22Rv1 (cell line): ENCODE data around the gene SH3BP5.

ENCODE experiments used
- ZFX ChIP-seq: fragments of 450-650 bp; IDR thresholded peaks from 2 replicates; pipeline ENCODE4 v1.6.1; 2017; ENCODE audit warnings: antibody characterized with exemption, borderline replicate concordance
- TF ChIP-seq, protein P1 (sequence below): fragments of 450-650 bp; IDR thresholded peaks from 2 replicates; pipeline ENCODE4 v1.5.1; 2017; ENCODE audit warnings: mild to moderate bottlenecking

DNA sequence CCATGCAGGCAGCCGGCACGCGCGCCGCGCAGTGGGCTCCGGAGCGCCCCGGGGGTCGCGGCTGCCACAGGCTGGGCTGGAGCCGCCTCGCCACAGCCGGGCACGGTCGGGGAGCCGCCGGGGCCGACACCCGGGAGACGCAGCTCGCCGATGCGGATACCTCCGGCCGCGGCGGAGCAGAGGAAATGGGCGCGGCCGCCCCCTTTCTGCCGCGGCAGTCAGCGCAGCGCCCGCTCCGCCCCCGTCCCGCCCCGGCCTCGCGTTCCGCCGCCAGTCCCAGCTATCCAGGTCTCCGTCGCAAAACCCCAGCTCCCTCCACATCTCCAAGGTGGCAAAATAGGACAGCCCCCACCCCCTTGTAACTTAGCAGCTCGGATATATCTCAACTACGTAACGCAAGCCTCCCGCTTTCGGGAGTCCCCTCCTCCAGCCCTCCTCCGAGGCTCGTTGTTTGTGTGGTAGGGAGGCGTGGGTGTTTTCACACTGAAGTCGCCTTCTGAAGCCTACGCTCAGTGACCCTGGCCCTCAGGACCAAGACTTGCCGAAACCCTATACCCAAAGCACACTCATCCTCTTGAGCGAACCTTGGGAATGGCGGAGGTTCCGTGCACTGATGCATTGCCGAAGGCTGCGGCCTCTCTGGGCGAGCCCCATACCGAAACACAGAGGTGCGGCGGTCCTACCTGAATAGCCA, at the start of gene SH3BP5:
- TF ChIP-seq, protein P1, sequence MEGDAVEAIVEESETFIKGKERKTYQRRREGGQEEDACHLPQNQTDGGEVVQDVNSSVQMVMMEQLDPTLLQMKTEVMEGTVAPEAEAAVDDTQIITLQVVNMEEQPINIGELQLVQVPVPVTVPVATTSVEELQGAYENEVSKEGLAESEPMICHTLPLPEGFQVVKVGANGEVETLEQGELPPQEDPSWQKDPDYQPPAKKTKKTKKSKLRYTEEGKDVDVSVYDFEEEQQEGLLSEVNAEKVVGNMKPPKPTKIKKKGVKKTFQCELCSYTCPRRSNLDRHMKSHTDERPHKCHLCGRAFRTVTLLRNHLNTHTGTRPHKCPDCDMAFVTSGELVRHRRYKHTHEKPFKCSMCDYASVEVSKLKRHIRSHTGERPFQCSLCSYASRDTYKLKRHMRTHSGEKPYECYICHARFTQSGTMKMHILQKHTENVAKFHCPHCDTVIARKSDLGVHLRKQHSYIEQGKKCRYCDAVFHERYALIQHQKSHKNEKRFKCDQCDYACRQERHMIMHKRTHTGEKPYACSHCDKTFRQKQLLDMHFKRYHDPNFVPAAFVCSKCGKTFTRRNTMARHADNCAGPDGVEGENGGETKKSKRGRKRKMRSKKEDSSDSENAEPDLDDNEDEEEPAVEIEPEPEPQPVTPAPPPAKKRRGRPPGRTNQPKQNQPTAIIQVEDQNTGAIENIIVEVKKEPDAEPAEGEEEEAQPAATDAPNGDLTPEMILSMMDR: peak; percentile 82
- TF ChIP-seq ZFX: no peak
